B cell (primary cell): Measurements from ENCODE around the gene CLCN5. TPM values are rescaled to one million over a fixed set of nuclear protein-coding genes. Genes with fewer than 3 reads are reported as not detected.

Experiments used
- ATAC-seq: fragments of 200-7000 bp; cut with Tn5 transposase; one replicate; pipeline ENCODE4 v1.10.0; 2021; ENCODE audit warnings: low read depth, mild to moderate bottlenecking, moderate number of reproducible peaks, moderate library complexity
- CTCF ChIA-PET: fragments of 350-600 bp; sonication (Branson Sonifier 250); formaldehyde crosslinking; loops from one replicate; lab custom pipeline; 2021; ENCODE audit warnings: antibody characterized with exemption, inconsistent platforms; lab: Charles Lee
- POLR2A ChIA-PET: fragments of 350-600 bp; sonication (Branson Sonifier 250); formaldehyde crosslinking; loops from one replicate; lab custom pipeline; 2021; ENCODE audit warnings: antibody characterized with exemption; lab: Charles Lee
- DNase-seq: peaks from one replicate; pipeline ENCODE4 v3.0.0; 2013
- H2AFZ ChIP-seq: 2 replicates; pipeline ENCODE4 v1.6.1; 2012; ENCODE audit warnings: mild to moderate bottlenecking, low read depth, low read length; ENCODE audit not compliant: insufficient read depth, poor library complexity, severe bottlenecking
- H3K27ac ChIP-seq, 2 donors: 1 replicate in 1 of 2; 2 replicates in 1 of 2; pipeline ENCODE4 v1.5.1; 2012 to 2013; ENCODE audit warnings: low read length in 2 of 2, mild to moderate bottlenecking in 2 of 2, moderate library complexity in 1 of 2
- H3K27me3 ChIP-seq, 4 experiments: fragments of 200-600 bp in 1 of 4; sonication (generic) in 1 of 4; replicated peaks in 1 of 4; 1 replicate in 2 of 4; 2 replicates in 2 of 4; pipeline versions ENCODE4 v1.6.1 to v1.7.0; 2013 to 2016; ENCODE audit warnings: low read length in 3 of 4, mild to moderate bottlenecking in 2 of 4, mixed read lengths in 1 of 4, moderate library complexity in 1 of 4; ENCODE audit not compliant: insufficient read depth in 4 of 4, control insufficient read depth in 3 of 4; ENCODE audit errors: control extremely low read depth in 1 of 4
- H3K36me3 ChIP-seq, 2 experiments: replicated peaks in 1 of 2; 1 replicate in 1 of 2; 2 replicates in 1 of 2; pipeline versions ENCODE4 v1.6.1 to v1.7.1; 2013; ENCODE audit warnings: low read length in 1 of 2; ENCODE audit not compliant: insufficient read depth in 2 of 2, control insufficient read depth in 1 of 2; ENCODE audit errors: control extremely low read depth in 1 of 2, extremely low read depth in 1 of 2
- H3K4me1 ChIP-seq, 2 donors: fragments of 200-600 bp in 1 of 2; sonication (generic) in 1 of 2; 1 replicate in 1 of 2; 2 replicates in 1 of 2; pipeline versions ENCODE4 v1.5.1 to v1.6.1; 2013 to 2017; ENCODE audit warnings: low read length in 2 of 2; ENCODE audit not compliant: control insufficient read depth in 2 of 2, insufficient read depth in 2 of 2
- H3K4me2 ChIP-seq: replicated peaks from 2 replicates; pipeline ENCODE3; 2012; ENCODE audit warnings: mild to moderate bottlenecking, low read depth, low read length; ENCODE audit not compliant: poor library complexity, severe bottlenecking
- H3K4me3 ChIP-seq, 5 experiments: fragments of 200-600 bp in 1 of 5; sonication (generic) in 1 of 5; 1 replicate in 3 of 5; 2 replicates in 2 of 5; pipeline versions ENCODE4 v1.5.1 to v1.7.0; 2011 to 2016; ENCODE audit warnings: low read length in 4 of 5, mild to moderate bottlenecking in 4 of 5, low read depth in 2 of 5, control low read depth in 1 of 5, moderate library complexity in 1 of 5; ENCODE audit not compliant: insufficient read depth in 1 of 5; ENCODE audit errors: control extremely low read depth in 1 of 5, extremely low read depth in 1 of 5
- H3K79me2 ChIP-seq: fragments of 200-600 bp; sonication (generic); one replicate; pipeline ENCODE4 v1.6.0; 2016; ENCODE audit warnings: low read length; ENCODE audit not compliant: control insufficient read depth, insufficient read depth
- H3K9ac ChIP-seq: fragments of 200-600 bp; sonication (generic); 2 replicates; pipeline ENCODE4 v1.6.1; 2017; ENCODE audit warnings: mild to moderate bottlenecking, low read length, moderate library complexity
- H3K9me3 ChIP-seq, 3 donors: one replicate each; pipeline versions ENCODE4 v1.6.1 to v1.7.1; 2013; ENCODE audit warnings: low read length in 2 of 3; ENCODE audit not compliant: control insufficient read depth in 2 of 3, insufficient read depth in 1 of 3; ENCODE audit errors: control extremely low read depth in 1 of 3
- H4K20me1 ChIP-seq: 2 replicates; pipeline ENCODE4 v1.6.0; 2012; ENCODE audit warnings: mild to moderate bottlenecking, low read length; ENCODE audit not compliant: insufficient read depth, control insufficient read depth, poor library complexity, severe bottlenecking
- H3K27ac Mint-ChIP-seq: one replicate; pipeline ENCODE4 v1.8.0; 2021; ENCODE audit warnings: mixed read lengths
- H3K27me3 Mint-ChIP-seq: one replicate; pipeline ENCODE4 v1.8.0; 2021; ENCODE audit warnings: mixed read lengths
- H3K4me1 Mint-ChIP-seq: one replicate; pipeline ENCODE4 v1.8.0; 2021; ENCODE audit warnings: mixed read lengths
- H3K4me3 Mint-ChIP-seq: one replicate; pipeline ENCODE4 v1.8.0; 2021; ENCODE audit warnings: mixed read lengths
- H3K9me3 Mint-ChIP-seq: one replicate; pipeline ENCODE4 v1.8.0; 2022; ENCODE audit warnings: mixed read lengths; ENCODE audit not compliant: insufficient read depth
- CTCF ChIP-seq: fragments of 200-600 bp; IDR thresholded peaks from one replicate; pipeline ENCODE4 v1.8.0; 2022; ENCODE audit warnings: antibody characterized with exemption, mild to moderate bottlenecking
- EZH2 ChIP-seq: IDR thresholded peaks from 2 replicates; pipeline ENCODE4 v1.6.1; 2012; ENCODE audit warnings: borderline replicate concordance, low read depth, mild to moderate bottlenecking, moderate library complexity, low read length; ENCODE audit not compliant: insufficient read depth, poor library complexity, severe bottlenecking
- WGBS: methylation state at CpG from one replicate; pipeline ENCODE4 v1.1.5; 2013; ENCODE audit warnings: missing lambda C conversion rate; ENCODE audit not compliant: insufficient coverage; 5-methylcytosine and 5-hydroxymethylcytosine counted together
- intact Hi-C: fragments of 100-400 bp; cut with micrococcal nuclease; formaldehyde crosslinking; loops from one replicate; pipeline ENCODE4 v1.10.0; 2022
- polyA plus RNA-seq: library from polyadenylated mRNA; depleted of rRNA; stranded (reverse); fragments of >200 nt; gene quantifications from 2 replicates; pipeline ENCODE4 v1.2.3, GENCODE V29; 2012
- total RNA-seq, 2 donors: library from RNA; stranded (reverse); fragments of 120-200 nt in 1 of 2; gene quantifications; 1 replicate in 1 of 2; 2 replicates in 1 of 2; pipeline versions ENCODE4 v1.2.3 to v1.2.4, GENCODE V29; 2013 to 2022

CLCN5 gene
- total and polyA plus RNA-seq, 2 donors (not counting 1 experiment from before 2014, with no cell fraction given): 0.55 to 3.6 TPM

GRCh38 chrX:49976682-49977197 lies 54.3 kb downstream of the CLCN5 start:
- Histone ChIP-seq H4K20me1 (no peaks in the 10 kb centered on the region), H3K9ac (no peak overlapping the region), H3K79me2 (no peaks in the 10 kb centered on the region), H3K9me3 (no peaks in the 10 kb centered on the region), H3K4me1 (no peaks in the 10 kb centered on the region), H2AFZ (no peak overlapping the region), H3K27ac (no peak overlapping the region), H3K27me3 (no peaks in the 10 kb centered on the region), H3K4me3 (no peak overlapping the region), H3K36me3 (no peaks in the 10 kb centered on the region), H3K4me2 (no peak overlapping the region)
- DNase-seq: no peak
- WGBS: no CpG with 5 or more reads among the region's 4 CpGs
- no peak overlapping the region for H3K27ac Mint-ChIP-seq
- no peak for ATAC-seq
- CTCF ChIA-PET: no interaction called here
- no peak overlapping the region for H3K4me3 Mint-ChIP-seq
- TF ChIP-seq CTCF: no peak
- TF ChIP-seq EZH2: no peak
- POLR2A ChIA-PET: no interaction called here
- no peaks in the 10 kb centered on the region for H3K27me3 Mint-ChIP-seq
- peaks cover 2% of the 10 kb centered on the region for H3K4me1 Mint-ChIP-seq
- no peaks in the 10 kb centered on the region for H3K9me3 Mint-ChIP-seq
- intact Hi-C loops: no loop called here

GRCh38 chrX:49977319-49978090 lies 55.1 kb downstream of the CLCN5 start:
- ChIA-PET CTCF (no interaction called here), POLR2A (no interaction called here)
- no peaks in the 10 kb centered on the region for H3K36me3 ChIP-seq
- no peak overlapping the region for H3K4me2 ChIP-seq
- no CpG with 5 or more reads among the region's 9 CpGs for WGBS
- ATAC-seq (no peak), DNase-seq (peak; percentile 2)
- H3K4me3 Mint-ChIP-seq: no peak overlapping the region
- H3K27me3 Mint-ChIP-seq: no peaks in the 10 kb centered on the region
- no peaks in the 10 kb centered on the region for H3K9me3 ChIP-seq
- H3K9ac ChIP-seq: no peak overlapping the region
- H4K20me1 ChIP-seq: no peaks in the 10 kb centered on the region
- peaks cover 2% of the 10 kb centered on the region for H3K4me1 Mint-ChIP-seq
- H3K27ac ChIP-seq: no peak overlapping the region
- no peaks in the 10 kb centered on the region for H3K79me2 ChIP-seq
- no peaks in the 10 kb centered on the region for H3K4me1 ChIP-seq
- H2AFZ ChIP-seq: no peak overlapping the region
- no peak overlapping the region for H3K27ac Mint-ChIP-seq
- intact Hi-C loops: no loop called here
- no peak overlapping the region for H3K4me3 ChIP-seq
- no peaks in the 10 kb centered on the region for H3K27me3 ChIP-seq
- no peaks in the 10 kb centered on the region for H3K9me3 Mint-ChIP-seq
- TF ChIP-seq CTCF (no peak), EZH2 (no peak)
